Aorta (tissue), 5 donors: ENCODE results near the gene CHST11. TPM values are rescaled to one million over a fixed set of nuclear protein-coding genes. Genes with fewer than 3 reads are reported as not detected.

Experiments used
- ATAC-seq: fragments of 200-7000 bp; cut with Tn5 transposase; one replicate; pipeline ENCODE4 v1.9.1; 2022; ENCODE audit warnings: moderate library complexity; ENCODE audit not compliant: low FRiP score
- DNase-seq, 2 donors: peaks; one replicate each; pipeline ENCODE4 v3.0.0-alpha.2; 2020
- H3K27ac ChIP-seq, 2 donors: one replicate each; pipeline ENCODE4 v1.5.1; 2013; ENCODE audit warnings: low read length in 2 of 2, mild to moderate bottlenecking in 2 of 2, moderate library complexity in 2 of 2, control low read depth in 1 of 2, inconsistent platforms in 1 of 2, low read depth in 1 of 2
- H3K27me3 ChIP-seq, 2 donors: one replicate each; pipeline ENCODE4 v1.6.1; 2013; ENCODE audit warnings: control low read depth in 1 of 2, low read length in 1 of 2, mild to moderate bottlenecking in 1 of 2, moderate library complexity in 1 of 2; ENCODE audit not compliant: insufficient read depth in 2 of 2, control insufficient read depth in 1 of 2
- H3K36me3 ChIP-seq, 2 donors: one replicate each; pipeline ENCODE4 v1.6.1; 2013; ENCODE audit warnings: control low read depth in 1 of 2, low read length in 1 of 2, mild to moderate bottlenecking in 1 of 2; ENCODE audit not compliant: insufficient read depth in 2 of 2, control insufficient read depth in 1 of 2
- H3K4me1 ChIP-seq, 2 donors: one replicate each; pipeline ENCODE4 v1.6.1; 2013; ENCODE audit warnings: low read length in 2 of 2, control low read depth in 1 of 2, mild to moderate bottlenecking in 1 of 2, moderate library complexity in 1 of 2; ENCODE audit not compliant: insufficient read depth in 2 of 2, control insufficient read depth in 1 of 2
- H3K4me3 ChIP-seq, 2 donors: one replicate each; pipeline ENCODE4 v1.5.1; 2013; ENCODE audit warnings: low read length in 2 of 2, control low read depth in 1 of 2, mild to moderate bottlenecking in 1 of 2
- H3K9me3 ChIP-seq: one replicate; pipeline ENCODE4 v1.6.1; 2013; ENCODE audit warnings: mild to moderate bottlenecking, low read length; ENCODE audit not compliant: control insufficient read depth
- WGBS, 2 donors: extraction: QIAGEN DNeasy Blood & Tissue Kit; methylation state at CpG; one replicate each; pipeline ENCODE4 v1.1.7; 2013; 5-methylcytosine and 5-hydroxymethylcytosine counted together
- intact Hi-C, 2 donors: fragments of 100-400 bp; cut with DNase I; formaldehyde crosslinking; loops; one replicate each; pipeline versions ENCODE4 v1.14.2 to v1.15.0; 2022
- polyA plus RNA-seq, 2 donors: library from polyadenylated mRNA; stranded (reverse); fragments of 200-250 nt; gene quantifications; one replicate each; pipeline ENCODE4 v1.2.3, GENCODE V29; 2013
- total RNA-seq, 2 donors: library from RNA; stranded (reverse); fragmentation: NEBNext Ultra II Directional; extraction: Animal tissue kit (Norgen Biotek cat#: 25700); gene quantifications; one replicate each; pipeline ENCODE4 v1.2.1, GENCODE V29; 2021
- donor health status: healthy with polysubstance abuse.
- donor health status: Bipolar disorder and iron deficiency.
- donor health status: DM: no; HTN: no; CAD: no.
- donor health status: DM: no; HTN: no; CAD: no.
- donor health status: DM: yes; HTN: yes; CAD: no.

Gene CHST11
- total and polyA plus RNA-seq, 4 donors, result 2.1 to 31.0 (median 15.7) TPM

GRCh38 chr12:104756901-104757300, 300.2 kb downstream of the CHST11 start:
- intact Hi-C loops, result no loop called here
- Histone ChIP-seq H3K27me3 (no peaks in the 10 kb centered on the region), H3K36me3 (peaks cover 0 to 2% of the 10 kb centered on the region in 2 donors), H3K9me3 (no peaks in the 10 kb centered on the region), H3K27ac (no peak overlapping the region), H3K4me1 (no peaks in the 10 kb centered on the region), H3K4me3 (no peak overlapping the region)
- DNase-seq (no peak), ATAC-seq (no peak)
- WGBS, 2 donors, result 98% methylated on average over 20 of the region's 20 CpGs

- Histone ChIP-seq H3K27ac (no peak overlapping the region), H3K4me1 (no peaks in the 10 kb centered on the region), H3K4me3 (no peak overlapping the region), H3K9me3 (no peaks in the 10 kb centered on the region), H3K36me3 (peaks cover 0 to 2% of the 10 kb centered on the region in 2 donors), H3K27me3 (no peaks in the 10 kb centered on the region)
- DNase-seq (no peak), ATAC-seq (no peak)
- intact Hi-C loops, result no loop called here
- 94 to 97% methylated on average over 4 of the region's 4 CpGs for WGBS, 2 donors
Observed at GRCh38 chr12:104758771-104759170, 302.0 kb downstream of the CHST11 start.

GRCh38 chr12:104761091-104761490, 304.3 kb downstream of the CHST11 start:
- 71 to 79% methylated on average over 5 of the region's 5 CpGs for whole genome bisulfite sequencing, 2 donors
- no peak overlapping the region for H3K4me3 ChIP-seq
- intact Hi-C loops, result no loop called here
- H3K27me3 ChIP-seq, result no peaks in the 10 kb centered on the region
- no peak for DNase-seq
- H3K4me1 ChIP-seq, result no peaks in the 10 kb centered on the region
- H3K9me3 ChIP-seq, result no peaks in the 10 kb centered on the region
- peaks cover 0 to 2% of the 10 kb centered on the region in 2 donors for H3K36me3 ChIP-seq
- H3K27ac ChIP-seq, result no peak overlapping the region
- no peak for ATAC-seq

GRCh38 chr12:104761611-104762010, 304.9 kb downstream of the CHST11 start:
- intact Hi-C loops, result no loop called here
- DNase-seq (no peak), ATAC-seq (no peak)
- WGBS, 2 donors, result 93 to 94% methylated on average over 3 of the region's 3 CpGs
- H3K27ac ChIP-seq, result no peak overlapping the region
- no peaks in the 10 kb centered on the region for H3K9me3 ChIP-seq
- no peak overlapping the region for H3K4me3 ChIP-seq
- H3K4me1 ChIP-seq, result no peaks in the 10 kb centered on the region
- H3K27me3 ChIP-seq, result no peaks in the 10 kb centered on the region
- H3K36me3 ChIP-seq, result peaks cover 0 to 2% of the 10 kb centered on the region in 2 donors

- H3K4me3 ChIP-seq, result no peak overlapping the region
- no peaks in the 10 kb centered on the region for H3K27me3 ChIP-seq
- no peaks in the 10 kb centered on the region for H3K9me3 ChIP-seq
- 95 to 97% methylated on average over 6 of the region's 6 CpGs for WGBS, 2 donors
- intact Hi-C loops, result no loop called here
- ATAC-seq (no peak), DNase-seq (no peak)
- H3K4me1 ChIP-seq, result no peaks in the 10 kb centered on the region
- no peaks in the 10 kb centered on the region for H3K36me3 ChIP-seq
- H3K27ac ChIP-seq, result no peak overlapping the region
Observed at GRCh38 chr12:104763168-104763805, 306.5 kb downstream of the CHST11 start.

- H3K36me3 ChIP-seq, result no peaks in the 10 kb centered on the region
- ATAC-seq (no peak), DNase-seq (no peak)
- H3K4me3 ChIP-seq, result no peak overlapping the region
- H3K27ac ChIP-seq, result no peak overlapping the region
- 69 to 72% methylated on average over 8 of the region's 8 CpGs for WGBS, 2 donors
- intact Hi-C loops, result no loop called here
- H3K9me3 ChIP-seq, result no peaks in the 10 kb centered on the region
- no peaks in the 10 kb centered on the region for H3K4me1 ChIP-seq
- no peaks in the 10 kb centered on the region for H3K27me3 ChIP-seq
Observed at GRCh38 chr12:104764225-104765091, 307.7 kb downstream of the CHST11 start.

GRCh38 chr12:104767261-104767660, 310.5 kb downstream of the CHST11 start:
- no peaks in the 10 kb centered on the region for H3K4me1 ChIP-seq
- H3K27ac ChIP-seq, result no peak overlapping the region
- intact Hi-C loops, result no loop called here
- no peaks in the 10 kb centered on the region for H3K9me3 ChIP-seq
- WGBS, 2 donors, result 87 to 89% methylated on average over 3 of the region's 3 CpGs
- no peaks in the 10 kb centered on the region for H3K36me3 ChIP-seq
- DNase-seq (no peak), ATAC-seq (no peak)
- no peaks in the 10 kb centered on the region for H3K27me3 ChIP-seq
- H3K4me3 ChIP-seq, result no peak overlapping the region

GRCh38 chr12:104768033-104768432, 311.3 kb downstream of the CHST11 start:
- ATAC-seq (no peak), DNase-seq (no peak)
- Histone ChIP-seq H3K9me3 (no peaks in the 10 kb centered on the region), H3K4me3 (no peak overlapping the region), H3K27ac (no peak overlapping the region), H3K27me3 (no peaks in the 10 kb centered on the region), H3K36me3 (no peaks in the 10 kb centered on the region), H3K4me1 (no peaks in the 10 kb centered on the region)
- intact Hi-C loops, result no loop called here

GRCh38 chr12:104769144-104769561, 312.4 kb downstream of the CHST11 start:
- Histone ChIP-seq H3K27me3 (no peaks in the 10 kb centered on the region), H3K36me3 (no peaks in the 10 kb centered on the region), H3K4me1 (no peaks in the 10 kb centered on the region), H3K9me3 (no peaks in the 10 kb centered on the region), H3K4me3 (no peak overlapping the region), H3K27ac (no peak overlapping the region)
- ATAC-seq (no peak), DNase-seq (no peak)
- intact Hi-C loops, result no loop called here
- 74 to 77% methylated on average over 6 of the region's 6 CpGs for WGBS, 2 donors
